Testis (tissue), 3 donors: Measurements from ENCODE around the gene PI16. TPM values are rescaled to one million over a fixed set of nuclear protein-coding genes. Genes with fewer than 3 reads are reported as not detected.

ENCODE experiments used
- DNase-seq: peaks from one replicate; pipeline ENCODE4 v3.0.0-alpha.2; 2019
- H3K27ac ChIP-seq, 2 donors: fragments of 200-600 bp; sonication (generic); one replicate each; pipeline ENCODE4 v1.5.1; 2019
- H3K27me3 ChIP-seq: fragments of 200-600 bp; sonication (generic); one replicate; pipeline ENCODE4 v1.5.1; 2019
- H3K36me3 ChIP-seq: fragments of 200-600 bp; sonication (generic); one replicate; pipeline ENCODE4 v1.5.1; 2017; ENCODE audit warnings: low read depth; ENCODE audit errors: missing control alignments
- H3K4me1 ChIP-seq: fragments of 200-600 bp; sonication (generic); one replicate; pipeline ENCODE4 v1.5.1; 2019
- H3K4me3 ChIP-seq, 2 donors: fragments of 200-600 bp; sonication (generic); one replicate each; pipeline ENCODE4 v1.5.1; 2017 to 2019
- H3K9me3 ChIP-seq: fragments of 200-600 bp; sonication (generic); one replicate; pipeline ENCODE4 v1.5.1; 2017
- POLR2A ChIP-seq: fragments of 450-650 bp; IDR thresholded peaks from one replicate; pipeline ENCODE4 v1.6.1; 2017; ENCODE audit warnings: antibody characterized with exemption, mild to moderate bottlenecking, moderate library complexity
- WGBS, 2 donors: methylation state at CpG; one replicate each; pipeline ENCODE4 v1.1.5; 2018; 5-methylcytosine and 5-hydroxymethylcytosine counted together
- intact Hi-C: fragments of 100-400 bp; cut with DNase I; formaldehyde crosslinking; loops from one replicate; pipeline ENCODE4 v1.15.1; 2023; ENCODE audit warnings: low total_unique reads
- polyA plus RNA-seq: library from polyadenylated mRNA; stranded (reverse); fragments of 350-450 nt; fragmentation: Illumina TruSeq; extraction: RNeasy Lipid Tissue Mini Kit (QIAGEN cat#74804); gene quantifications from one replicate; pipeline ENCODE4 v1.2.3, GENCODE V29; 2014; ENCODE audit warnings: low read depth, low replicate concordance; ENCODE audit not compliant: insufficient read depth
- total RNA-seq, 2 donors: library from RNA; depleted of rRNA; stranded (reverse); fragments of >200 nt; gene quantifications; one replicate each; pipeline ENCODE4 v1.2.3, GENCODE V29; 2016
- TF ChIP-seq, protein P1 (sequence below), 3 experiments: fragments of 450-650 bp in 2 of 3; fragments of 200-600 bp in 1 of 3; sonication (generic) in 1 of 3; IDR thresholded peaks; one replicate each; pipeline ENCODE4 v1.5.1; 2016 to 2019; ENCODE audit warnings: antibody characterized with exemption in 3 of 3, mild to moderate bottlenecking in 2 of 3, moderate library complexity in 1 of 3

Gene PI16
- total and polyA plus RNA-seq, 3 donors from 2014 or later, result 9.8 to 79.3 (median 24.7) TPM

DNA sequence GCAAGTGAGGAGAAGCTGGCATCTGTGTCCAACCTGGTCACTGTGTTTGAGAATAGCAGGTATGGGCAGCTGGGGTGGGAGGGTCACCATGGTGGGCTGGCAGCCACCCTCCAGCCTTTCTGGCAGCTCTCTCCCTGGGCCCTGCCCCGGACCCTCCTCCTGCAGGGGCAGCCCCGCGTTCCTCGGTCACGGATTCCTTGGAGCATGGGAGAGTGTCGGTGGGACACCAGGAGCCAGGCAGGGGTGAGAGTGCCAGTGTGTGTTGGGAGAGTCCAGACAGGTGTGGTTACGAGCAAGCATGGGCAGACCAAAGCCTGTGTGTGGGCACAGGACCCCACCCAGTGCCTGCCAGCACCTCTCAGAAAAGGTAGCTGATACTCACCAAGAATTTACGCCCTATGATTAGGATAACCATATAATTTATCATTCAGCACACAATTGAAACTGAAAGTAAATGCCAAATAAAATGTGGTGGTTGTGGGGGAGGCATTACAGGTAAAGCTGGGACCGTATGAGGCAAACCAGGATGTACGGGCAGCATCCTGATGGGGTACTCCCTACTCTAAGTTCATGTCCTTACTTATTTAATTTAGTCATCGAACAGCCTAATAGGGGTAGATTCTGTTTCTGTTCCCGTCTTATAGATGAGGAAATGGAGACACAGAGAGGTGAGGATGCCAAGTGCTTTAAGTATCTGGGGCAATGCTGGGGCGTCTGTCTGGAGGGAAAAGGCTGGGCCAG is 51.5 kb downstream of the PI16 start:
- no peak for DNase-seq
- H3K9me3 ChIP-seq, result no peaks in the 10 kb centered on the region
- H3K27me3 ChIP-seq, result no peaks in the 10 kb centered on the region
- WGBS, 2 donors, result 84 to 90% methylated on average over 8 to 13 of the region's 13 CpGs
- intact Hi-C loops, result no loop called here
- no peak for TF ChIP-seq POLR2A
- TF ChIP-seq, protein P1, sequence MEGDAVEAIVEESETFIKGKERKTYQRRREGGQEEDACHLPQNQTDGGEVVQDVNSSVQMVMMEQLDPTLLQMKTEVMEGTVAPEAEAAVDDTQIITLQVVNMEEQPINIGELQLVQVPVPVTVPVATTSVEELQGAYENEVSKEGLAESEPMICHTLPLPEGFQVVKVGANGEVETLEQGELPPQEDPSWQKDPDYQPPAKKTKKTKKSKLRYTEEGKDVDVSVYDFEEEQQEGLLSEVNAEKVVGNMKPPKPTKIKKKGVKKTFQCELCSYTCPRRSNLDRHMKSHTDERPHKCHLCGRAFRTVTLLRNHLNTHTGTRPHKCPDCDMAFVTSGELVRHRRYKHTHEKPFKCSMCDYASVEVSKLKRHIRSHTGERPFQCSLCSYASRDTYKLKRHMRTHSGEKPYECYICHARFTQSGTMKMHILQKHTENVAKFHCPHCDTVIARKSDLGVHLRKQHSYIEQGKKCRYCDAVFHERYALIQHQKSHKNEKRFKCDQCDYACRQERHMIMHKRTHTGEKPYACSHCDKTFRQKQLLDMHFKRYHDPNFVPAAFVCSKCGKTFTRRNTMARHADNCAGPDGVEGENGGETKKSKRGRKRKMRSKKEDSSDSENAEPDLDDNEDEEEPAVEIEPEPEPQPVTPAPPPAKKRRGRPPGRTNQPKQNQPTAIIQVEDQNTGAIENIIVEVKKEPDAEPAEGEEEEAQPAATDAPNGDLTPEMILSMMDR (IDR thresholded peaks at IDR 0.05), result no peak
- H3K27ac ChIP-seq, result no peak overlapping the region
- H3K36me3 ChIP-seq, result no peaks in the 10 kb centered on the region
- no peak overlapping the region for H3K4me3 ChIP-seq
- peaks cover 7% of the 10 kb centered on the region for H3K4me1 ChIP-seq

DNA sequence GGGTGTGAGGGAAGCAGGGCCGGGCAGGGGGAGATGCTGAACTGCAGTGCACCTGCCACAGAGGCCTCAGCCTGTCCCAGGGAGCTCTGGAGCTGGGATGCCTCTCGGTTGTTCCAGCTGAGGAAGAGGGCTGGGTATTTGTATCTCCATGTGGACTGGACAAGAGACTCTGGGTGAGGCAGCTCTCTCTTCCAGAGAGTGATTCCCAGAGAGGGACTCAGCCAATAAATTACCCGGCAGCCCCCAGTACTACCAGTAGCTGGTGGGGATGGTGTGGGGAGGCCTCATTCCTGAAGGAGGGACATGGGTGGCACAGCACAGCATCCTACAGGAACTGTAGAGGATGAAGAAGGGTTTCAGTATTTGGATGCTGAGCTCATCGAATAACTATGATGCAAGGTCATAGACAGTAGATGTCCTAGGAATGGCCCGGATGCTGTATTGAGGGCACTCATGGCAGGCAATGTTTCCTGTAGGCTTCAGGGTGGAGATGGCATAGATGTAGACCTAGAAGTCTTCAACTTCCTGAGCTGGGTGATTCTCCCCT is 52.3 kb downstream of the PI16 start:
- Histone ChIP-seq H3K4me1 (peaks cover 7% of the 10 kb centered on the region), H3K27ac (no peak overlapping the region), H3K9me3 (no peaks in the 10 kb centered on the region), H3K36me3 (no peaks in the 10 kb centered on the region), H3K4me3 (no peak overlapping the region), H3K27me3 (no peaks in the 10 kb centered on the region)
- no peak for DNase-seq
- TF ChIP-seq, protein P1 (IDR thresholded peaks at IDR 0.05), result no peak
- no peak for TF ChIP-seq POLR2A
- 85 to 87% methylated on average over 5 of the region's 5 CpGs for WGBS, 2 donors
- intact Hi-C loops, result no loop called here

DNA sequence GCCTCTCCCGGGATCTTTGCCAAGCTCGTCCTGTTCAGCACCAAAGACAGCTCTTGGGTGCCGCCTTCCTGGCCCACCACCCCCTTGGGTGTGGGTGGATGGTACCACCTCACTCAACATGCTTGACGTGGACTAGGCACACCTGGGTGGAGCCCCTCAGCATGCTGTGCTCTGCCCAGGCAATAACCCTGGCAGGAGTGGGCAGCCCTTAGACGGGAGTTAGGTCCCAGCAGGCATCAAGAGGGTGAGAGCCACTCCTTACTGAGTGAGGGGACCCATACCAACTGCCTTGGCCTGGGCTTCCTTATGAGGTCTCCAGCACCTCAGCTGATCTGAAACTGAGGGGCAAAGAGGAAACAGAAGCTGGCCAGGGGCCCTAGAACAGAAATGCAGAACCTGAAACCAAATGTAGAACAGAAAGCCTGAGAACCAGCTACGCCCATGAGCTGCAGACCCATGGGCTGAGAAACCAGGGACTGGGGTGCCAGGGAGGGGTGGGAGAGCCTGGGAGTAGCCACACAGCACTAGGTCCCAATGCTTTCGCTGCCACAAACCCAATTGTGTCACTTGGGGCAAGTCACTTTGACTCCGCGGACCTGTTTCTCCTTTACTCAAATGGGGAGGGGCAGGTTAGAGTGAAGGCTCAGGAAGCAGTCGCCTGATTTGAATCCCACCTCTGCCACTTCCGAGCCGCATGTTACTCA is 53.0 kb downstream of the PI16 start:
- intact Hi-C loops, result no loop called here
- peak overlapping the region in 1 of 2 donors; percentile 19 for H3K27ac ChIP-seq
- no peaks in the 10 kb centered on the region for H3K27me3 ChIP-seq
- H3K4me3 ChIP-seq, result no peak overlapping the region
- peaks cover 7% of the 10 kb centered on the region for H3K4me1 ChIP-seq
- DNase-seq, result no peak
- no peak for TF ChIP-seq POLR2A
- TF ChIP-seq, protein P1 (IDR thresholded peaks at IDR 0.05), result no peak
- 74 to 91% methylated on average over 7 to 12 of the region's 12 CpGs for WGBS, 2 donors
- no peaks in the 10 kb centered on the region for H3K9me3 ChIP-seq
- H3K36me3 ChIP-seq, result no peaks in the 10 kb centered on the region

DNA sequence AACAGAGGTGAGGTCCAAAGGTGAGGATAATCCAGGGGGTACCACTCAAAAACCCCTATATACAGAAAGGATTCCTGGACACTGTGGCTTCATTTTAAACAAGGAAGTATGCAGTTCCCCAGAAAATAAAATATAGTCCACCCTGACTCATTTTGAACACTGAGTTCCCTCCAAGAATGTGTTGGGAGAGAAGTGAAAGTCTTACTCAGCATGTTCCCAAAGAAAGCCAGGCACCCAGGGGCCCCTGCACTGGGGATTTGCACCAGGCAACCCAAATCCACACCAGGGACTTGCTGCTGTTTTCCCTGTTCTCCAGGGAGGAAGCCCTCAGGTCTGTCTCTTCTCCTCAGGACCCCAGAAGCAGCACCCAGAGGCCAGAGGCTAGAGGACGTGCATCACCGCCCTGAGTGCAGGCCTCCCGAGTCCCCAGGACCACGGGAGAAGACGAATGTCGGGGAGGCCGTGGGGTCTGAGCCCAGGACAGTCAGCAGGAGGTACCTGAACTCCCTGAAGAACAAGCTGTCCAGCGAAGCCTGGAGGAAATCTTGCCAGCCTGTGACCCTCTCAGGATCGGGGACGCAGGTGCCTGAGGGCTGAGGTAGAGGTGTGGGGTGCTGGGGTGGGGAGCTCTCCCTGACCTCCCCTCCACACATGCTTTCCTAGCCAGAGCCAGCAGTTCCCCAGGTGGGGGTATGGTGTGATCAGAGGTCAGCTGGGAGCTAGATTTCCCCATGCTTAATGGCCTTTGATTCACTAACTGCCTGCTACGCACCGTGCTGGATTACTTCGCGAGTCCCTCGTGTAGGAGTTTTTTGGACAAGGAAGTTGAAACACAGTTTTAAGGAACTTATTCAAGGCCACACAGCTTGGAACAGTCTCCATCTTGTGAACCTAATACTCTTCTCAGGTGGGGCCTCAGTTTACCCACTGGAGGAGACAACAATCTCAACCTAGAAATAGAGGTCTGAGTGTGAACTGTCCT is 54.2 kb downstream of the PI16 start:
- DNase-seq, result no peak
- Histone ChIP-seq H3K36me3 (no peaks in the 10 kb centered on the region), H3K27me3 (no peaks in the 10 kb centered on the region), H3K9me3 (no peaks in the 10 kb centered on the region), H3K27ac (peak overlapping the region in 1 of 2 donors; percentile 19), H3K4me1 (peaks cover 7% of the 10 kb centered on the region), H3K4me3 (no peak overlapping the region)
- WGBS, 2 donors, result 68 to 78% methylated on average over 13 to 15 of the region's 15 CpGs
- TF ChIP-seq, protein P1 (IDR thresholded peaks at IDR 0.05), result no peak
- TF ChIP-seq POLR2A, result no peak
- intact Hi-C loops, result no loop called here
